ENCODE results near the gene DDN. TPM values are rescaled to one million over a fixed set of nuclear protein-coding genes. Genes with fewer than 3 reads are reported as not detected.

The DDN gene
- total RNA-seq, 1 experiment from 2014 or later, result 0.17 TPM

DNA sequence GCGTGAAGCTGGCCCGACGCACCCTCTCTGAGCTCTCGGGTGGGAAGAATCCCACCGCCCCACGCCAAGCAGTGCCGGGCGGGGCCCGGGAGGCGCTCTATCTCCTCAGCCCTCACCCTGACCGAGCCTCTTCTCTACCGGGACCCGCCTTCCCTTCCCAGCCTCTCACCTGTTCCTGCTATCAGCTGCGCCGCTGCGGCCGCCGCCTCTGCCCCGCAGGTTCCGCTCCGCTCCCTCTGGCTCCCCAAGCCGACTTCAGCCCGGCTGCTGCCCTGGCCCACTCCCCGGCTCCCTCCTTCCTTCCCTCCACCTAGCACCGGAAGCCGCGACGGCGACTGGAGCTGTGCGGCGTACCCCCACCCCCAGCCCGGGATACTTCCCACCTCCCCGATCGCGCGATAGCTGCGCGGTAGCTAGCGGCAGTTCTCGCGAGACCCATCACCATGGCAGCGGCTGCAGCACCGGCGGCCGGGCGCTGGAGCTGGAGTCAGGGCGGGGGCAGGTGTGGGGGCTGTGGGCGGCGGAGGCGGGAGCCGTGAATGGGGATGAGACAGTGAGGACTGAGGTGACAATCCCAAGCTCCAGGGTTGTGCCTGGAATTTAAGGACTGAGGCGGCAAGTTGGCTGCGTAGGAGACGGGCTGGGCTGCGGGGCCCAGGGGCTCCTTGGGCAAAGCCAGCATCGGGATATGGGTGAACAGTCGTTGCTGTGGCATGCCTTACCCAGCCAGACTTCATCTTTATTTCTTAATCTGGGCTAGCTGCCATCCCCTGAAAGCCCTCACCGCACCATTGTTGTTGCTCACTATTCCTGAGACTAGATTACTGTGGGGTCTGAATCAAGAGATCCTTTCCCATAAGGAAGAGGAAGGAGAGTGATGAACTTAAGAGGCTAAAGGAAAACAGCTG is 41.8 kb downstream of the DDN start, which contains the start of gene ARF3:
Gene ARF3, minus strand, starts transcription at position 347 of the 908 bp plus-strand sequence. CDS start 16,392 bp downstream, outside the sequence.
- DNase-seq, result peak; percentile 82 to 95
- Histone ChIP-seq H4K20me1 (ENCODE audit: insufficient read depth) (peaks cover 39% of the 10 kb centered on the region), H3K36me3 (ENCODE audit: low read depth) (peaks cover 26% of the 10 kb centered on the region), H3F3A (ENCODE audit: insufficient read depth, low read depth) (peaks cover 25% of the 10 kb centered on the region; the same call in 1 of the 2 replicates), H3K27me3 (ENCODE audit: insufficient read depth, low read depth) (no peaks in the 10 kb centered on the region), H3K9me2 (ENCODE audit: insufficient read depth) (no peaks in the 10 kb centered on the region), H3K4me2 (peak within 1 kb of the TSS; percentile 92), H3K4me3 (peak within 1 kb of the TSS; percentile 69), H3K79me2 (ENCODE audit: low read depth) (peaks cover 47% of the 10 kb centered on the region), H3K27ac (peak within 1 kb of the TSS; percentile 33), H3K9me3 (ENCODE audit: insufficient read depth, low read depth) (no peaks in the 10 kb centered on the region), H2AFZ (peak within 1 kb of the TSS; percentile 92), H3K4me1 (replicated peaks; ENCODE audit: insufficient read depth) (peaks cover 24% of the 10 kb centered on the region)
- no TSS peak for BruUV-seq (replicated peaks)
- POLR2A ChIA-PET (ENCODE audit: unreplicated experiment), result interaction anchor here (0.6 to 1.0 kb wide), 4 partner anchors 14 to 1179 kb away, joined by 4 to 21 read pairs (median 7); partner anchors contain the start of gene WNT10B
- TF ChIP-seq, protein P1, sequence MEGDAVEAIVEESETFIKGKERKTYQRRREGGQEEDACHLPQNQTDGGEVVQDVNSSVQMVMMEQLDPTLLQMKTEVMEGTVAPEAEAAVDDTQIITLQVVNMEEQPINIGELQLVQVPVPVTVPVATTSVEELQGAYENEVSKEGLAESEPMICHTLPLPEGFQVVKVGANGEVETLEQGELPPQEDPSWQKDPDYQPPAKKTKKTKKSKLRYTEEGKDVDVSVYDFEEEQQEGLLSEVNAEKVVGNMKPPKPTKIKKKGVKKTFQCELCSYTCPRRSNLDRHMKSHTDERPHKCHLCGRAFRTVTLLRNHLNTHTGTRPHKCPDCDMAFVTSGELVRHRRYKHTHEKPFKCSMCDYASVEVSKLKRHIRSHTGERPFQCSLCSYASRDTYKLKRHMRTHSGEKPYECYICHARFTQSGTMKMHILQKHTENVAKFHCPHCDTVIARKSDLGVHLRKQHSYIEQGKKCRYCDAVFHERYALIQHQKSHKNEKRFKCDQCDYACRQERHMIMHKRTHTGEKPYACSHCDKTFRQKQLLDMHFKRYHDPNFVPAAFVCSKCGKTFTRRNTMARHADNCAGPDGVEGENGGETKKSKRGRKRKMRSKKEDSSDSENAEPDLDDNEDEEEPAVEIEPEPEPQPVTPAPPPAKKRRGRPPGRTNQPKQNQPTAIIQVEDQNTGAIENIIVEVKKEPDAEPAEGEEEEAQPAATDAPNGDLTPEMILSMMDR (conservative IDR thresholded peaks at IDR 0.05), result no peak
- TF ChIP-seq EZH2 (IDR thresholded peaks at IDR 0.05; ENCODE audit: low read depth), result no peak
- intact Hi-C loops (cut with micrococcal nuclease; ENCODE audit: unreplicated experiment), result no loop called here
- CTCF ChIA-PET, result interaction anchor here (0.6 to 1.4 kb wide), 6 partner anchors 9 to 935 kb away, joined by 3 to 11 read pairs (median 4); no protein-coding TSS in a partner anchor

DNA sequence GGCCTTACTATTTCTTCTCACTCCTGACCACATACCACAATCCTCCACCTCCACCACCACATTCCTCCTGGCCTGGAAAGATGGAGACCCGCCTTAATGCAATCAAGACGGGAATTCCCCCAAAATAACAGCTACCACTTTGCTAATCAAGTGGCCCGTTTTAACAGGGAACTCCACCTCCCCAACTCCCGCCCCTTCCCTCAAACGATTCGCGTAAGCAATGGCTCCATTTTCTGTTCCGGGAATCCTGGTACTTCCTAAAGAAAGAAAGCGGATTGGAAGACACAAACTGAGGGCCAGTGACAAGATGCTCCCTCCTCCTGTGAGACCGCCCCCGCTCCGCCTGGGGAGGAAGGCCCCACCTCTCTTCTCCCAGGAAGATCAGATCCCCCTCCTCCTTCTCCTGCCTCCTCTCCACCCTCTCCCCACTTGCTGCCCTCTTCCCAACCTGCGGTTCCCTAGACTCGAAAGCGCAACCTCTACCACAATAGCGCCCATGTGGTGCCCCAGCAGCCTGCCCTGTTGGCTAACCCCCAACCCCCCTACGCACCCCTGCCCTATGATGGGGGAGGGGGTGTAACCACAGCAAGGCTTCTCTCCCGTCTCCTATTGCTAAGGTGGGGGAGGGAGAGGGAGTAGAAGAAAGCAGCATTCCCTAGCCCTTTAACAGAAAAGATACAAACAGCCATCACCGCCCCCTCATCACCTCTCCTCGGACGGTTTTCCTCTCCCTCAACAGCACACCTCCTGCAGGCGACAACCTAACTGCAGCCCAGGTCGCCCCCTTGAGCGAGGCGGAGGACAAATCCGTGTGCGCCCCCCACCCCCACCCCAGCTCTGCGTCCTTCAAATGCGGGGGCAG is 42.7 kb downstream of the DDN start:
- ChIA-PET CTCF (interaction anchor here (0.6 to 1.4 kb wide), 3 partner anchors 8 to 934 kb away, joined by 3 to 6 read pairs (median 5); no protein-coding TSS in a partner anchor), POLR2A (ENCODE audit: unreplicated experiment) (interaction anchor here (0.6 to 1.0 kb wide), 2 partner anchors 15 to 57 kb away, joined by 4 to 8 read pairs; partner anchors contain the start of gene WNT10B)
- no peaks in the 10 kb centered on the region for H3K9me2 ChIP-seq (ENCODE audit: insufficient read depth)
- H3K36me3 ChIP-seq (ENCODE audit: low read depth), result peaks cover 27% of the 10 kb centered on the region
- peak overlapping the region; percentile 92 for H2AFZ ChIP-seq
- H3K79me2 ChIP-seq (ENCODE audit: low read depth), result peaks cover 54% of the 10 kb centered on the region
- TF ChIP-seq EZH2 (IDR thresholded peaks at IDR 0.05; ENCODE audit: low read depth), result no peak
- TF ChIP-seq, protein P1 (conservative IDR thresholded peaks at IDR 0.05), result no peak
- peak overlapping the region; percentile 69 for H3K4me3 ChIP-seq
- no peaks in the 10 kb centered on the region for H3K9me3 ChIP-seq (ENCODE audit: insufficient read depth, low read depth)
- intact Hi-C loops (cut with micrococcal nuclease; ENCODE audit: unreplicated experiment), result no loop called here
- DNase-seq, result peak; percentile 87 to 91
- BruUV-seq (replicated peaks), result TSS peak; percentile 81
- H3F3A ChIP-seq (ENCODE audit: insufficient read depth, low read depth), result peaks cover 25% of the 10 kb centered on the region; the same call in 1 of the 2 replicates
- H3K4me1 ChIP-seq (replicated peaks; ENCODE audit: insufficient read depth), result peaks cover 24% of the 10 kb centered on the region
- H3K27me3 ChIP-seq (ENCODE audit: insufficient read depth, low read depth), result no peaks in the 10 kb centered on the region
- H3K4me2 ChIP-seq, result peak overlapping the region; percentile 92
- peaks cover 44% of the 10 kb centered on the region for H4K20me1 ChIP-seq (ENCODE audit: insufficient read depth)
- H3K27ac ChIP-seq, result peak overlapping the region; percentile 48

Measured in PC-9 (cell line).